ENCODE data around the gene POU6F2.
"Not testable (repeated sequence)": the region's sequence is repeated elsewhere in the genome, so short reads cannot be mapped to it uniquely, and the experiment has no call there.

Gene POU6F2

DNA sequence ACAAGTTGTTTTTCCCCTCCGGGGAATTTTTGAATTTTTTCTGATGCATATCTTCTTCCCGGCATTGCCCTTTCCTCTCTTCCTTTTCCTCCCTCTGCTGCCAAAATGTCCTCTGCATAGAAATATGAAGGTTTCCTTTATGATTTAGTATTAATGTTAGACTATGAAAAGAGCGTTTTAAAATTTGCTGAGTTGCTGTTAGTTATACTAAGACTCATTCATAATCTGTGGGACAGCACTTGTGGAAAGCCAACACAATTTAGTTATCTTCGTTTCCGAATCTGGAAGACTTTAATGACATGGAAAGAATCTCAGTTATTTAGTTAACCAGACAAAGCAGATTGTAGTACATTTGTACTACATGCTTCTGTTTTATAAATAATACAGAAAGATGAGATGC is 25.0 kb downstream of the POU6F2 start:
- no peak for ATAC-seq

DNA sequence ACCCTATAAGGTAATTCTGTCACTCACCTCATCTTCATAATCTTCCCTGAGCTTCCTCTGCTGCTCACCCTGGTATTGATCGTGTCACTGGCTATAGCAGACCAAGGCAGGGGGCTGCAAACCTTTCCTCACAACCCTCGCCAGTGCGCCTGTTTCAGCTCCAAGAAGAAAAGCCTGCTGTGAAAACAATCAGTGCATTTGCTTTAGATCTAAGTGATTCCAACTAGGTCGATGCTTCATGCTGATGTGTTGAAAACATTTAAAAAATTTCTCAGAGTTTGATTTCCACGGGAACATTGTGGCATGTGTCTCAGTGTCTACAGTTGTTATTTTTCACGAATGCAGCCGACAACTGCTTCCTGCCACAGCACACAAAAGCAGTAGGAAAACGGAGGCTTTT is 27.3 kb downstream of the POU6F2 start:
- no peak for ATAC-seq

DNA sequence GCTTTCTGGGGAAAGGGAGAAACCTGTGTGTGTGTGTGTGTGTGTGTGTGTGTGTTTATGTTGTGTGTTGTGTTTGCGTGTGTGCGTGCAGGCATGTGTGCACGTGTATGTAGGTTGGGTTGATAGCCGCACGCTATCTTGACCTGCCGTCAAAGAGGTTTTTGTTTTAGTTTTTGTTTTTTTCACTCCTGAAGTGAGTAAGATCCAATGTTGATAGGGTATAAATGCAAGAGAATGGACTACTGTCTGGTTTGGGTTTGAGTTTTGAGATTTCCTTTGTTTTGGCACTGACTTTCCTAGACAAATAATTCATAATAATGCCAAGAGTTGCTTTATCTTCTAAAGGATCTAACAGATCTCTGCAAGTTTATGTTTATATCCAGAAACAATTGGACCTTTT is 27.8 kb downstream of the POU6F2 start:
- no peak for ATAC-seq

DNA sequence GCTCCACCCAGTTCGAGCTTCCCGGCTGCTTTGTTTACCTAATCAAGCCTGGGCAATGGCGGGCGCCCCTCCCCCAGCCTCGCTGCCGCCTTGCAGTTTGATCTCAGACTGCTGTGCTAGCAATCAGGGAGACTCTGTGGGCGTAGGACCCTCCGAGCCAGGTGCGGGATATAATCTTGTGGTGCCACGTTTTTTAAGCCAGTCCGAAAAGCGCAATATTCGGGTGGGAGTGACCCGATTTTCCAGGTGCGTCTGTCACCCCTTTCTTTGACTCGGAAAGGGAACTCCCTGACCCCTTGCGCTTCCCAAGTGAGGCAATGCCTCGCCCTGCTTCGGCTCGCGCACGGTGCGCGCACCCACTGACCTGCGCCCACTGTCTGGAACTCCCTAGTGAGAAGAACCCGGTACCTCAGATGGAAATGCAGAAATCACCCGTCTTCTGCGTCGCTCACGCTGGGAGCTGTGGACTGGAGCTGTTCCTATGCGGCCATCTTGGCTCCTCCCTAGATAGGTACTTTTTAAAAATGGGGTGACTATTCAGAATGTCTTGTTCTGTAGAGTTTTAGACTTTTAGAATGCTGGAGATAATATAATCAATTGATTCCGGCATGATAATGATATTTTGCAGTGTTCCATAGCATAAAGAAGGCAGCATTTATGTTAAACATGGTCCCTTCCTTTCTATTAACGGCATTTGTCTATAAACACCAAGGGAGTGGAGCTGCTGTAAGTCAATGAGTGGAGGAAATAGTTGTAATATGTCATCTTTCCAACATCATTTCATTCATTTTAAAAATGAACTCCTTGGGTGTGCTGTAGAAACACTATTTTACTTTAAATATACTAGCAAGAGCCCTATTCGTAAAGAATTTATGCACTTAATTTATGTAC is 35.6 kb downstream of the POU6F2 start:
- ATAC-seq = not testable (repeated sequence)

DNA sequence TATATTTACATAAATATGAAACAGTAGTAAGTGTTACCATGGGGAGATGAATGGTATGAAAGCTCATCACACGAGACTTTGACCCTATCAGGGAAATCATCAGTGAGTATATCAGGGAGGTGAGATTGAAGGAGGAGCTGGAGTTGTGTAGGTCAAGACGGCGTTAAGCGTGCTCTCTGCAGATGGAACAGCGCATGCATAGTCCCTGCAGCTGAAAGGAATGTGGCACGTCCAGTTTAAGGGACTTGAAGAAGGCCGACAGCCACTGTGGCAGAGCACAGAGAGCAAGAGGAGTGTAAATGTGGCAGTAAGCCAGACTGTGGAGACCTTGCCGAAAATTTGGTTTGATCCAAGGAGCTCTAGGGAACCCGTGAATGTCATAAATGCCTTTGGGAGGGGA is 38.9 kb downstream of the POU6F2 start:
- no peak for ATAC-seq

DNA sequence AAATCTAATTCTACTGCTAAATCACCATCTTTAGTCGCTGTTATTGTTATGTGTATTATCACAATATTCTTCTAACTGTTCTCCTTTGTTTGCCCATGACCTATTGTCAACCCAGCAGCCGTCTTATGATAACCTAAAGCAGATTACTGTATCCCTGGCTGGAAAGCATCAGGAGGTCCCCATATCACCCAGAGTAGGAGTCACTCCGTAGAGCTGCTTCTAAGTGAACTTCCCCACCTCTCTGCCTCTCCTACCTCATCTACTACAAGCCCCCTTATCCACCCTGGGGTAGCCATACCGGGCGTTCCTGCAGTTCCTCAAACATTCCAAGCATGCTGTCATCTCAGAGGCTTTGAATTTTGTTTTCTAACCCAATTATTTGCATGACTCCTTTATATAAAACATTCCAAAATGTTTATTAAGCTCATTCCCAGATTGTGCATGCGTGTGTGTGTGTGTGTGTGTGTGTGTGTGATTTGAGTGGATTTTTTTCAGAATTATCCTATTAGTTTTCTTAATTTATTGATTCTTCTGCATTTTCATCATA is 39.7 kb downstream of the POU6F2 start:
- no peak for ATAC-seq

DNA sequence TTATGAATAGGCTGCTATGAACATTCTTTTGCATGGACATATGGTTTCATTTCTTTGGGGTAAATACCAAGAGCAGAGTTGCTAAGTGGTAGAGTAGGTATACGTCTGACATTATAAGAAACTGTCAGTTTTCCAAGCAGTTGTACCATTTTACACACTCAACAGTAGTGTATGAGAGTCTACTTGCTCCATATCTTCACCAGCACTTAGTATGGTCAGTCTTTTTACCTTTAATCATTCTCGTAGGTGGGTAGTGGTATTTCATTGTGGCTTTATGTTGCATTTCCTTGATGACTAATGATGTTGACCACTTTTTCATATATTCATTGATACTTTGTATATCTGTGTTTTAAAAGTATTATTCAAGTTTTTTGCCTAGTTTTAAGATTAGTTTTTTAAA is 45.1 kb downstream of the POU6F2 start:
- ATAC-seq = no peak

DNA sequence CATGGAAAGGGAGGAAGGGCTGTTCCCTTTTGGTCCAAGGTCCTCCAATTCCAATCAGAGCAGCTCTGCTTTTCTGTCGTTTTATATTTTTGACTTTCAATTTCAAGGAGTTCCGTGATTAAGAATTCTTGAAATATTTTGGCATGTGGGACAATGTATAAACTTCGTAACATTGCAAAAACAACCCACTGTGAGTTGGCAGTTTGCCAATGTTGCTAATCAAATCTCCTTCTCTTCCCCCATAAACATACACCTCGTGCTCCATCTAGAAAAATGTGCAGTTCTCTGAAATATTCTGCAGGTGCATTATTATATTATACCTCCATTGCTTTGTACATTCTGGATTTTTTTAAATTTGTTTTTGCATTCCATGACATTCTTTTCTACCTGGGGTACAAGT is 49.8 kb downstream of the POU6F2 start:
- ATAC-seq = no peak

DNA sequence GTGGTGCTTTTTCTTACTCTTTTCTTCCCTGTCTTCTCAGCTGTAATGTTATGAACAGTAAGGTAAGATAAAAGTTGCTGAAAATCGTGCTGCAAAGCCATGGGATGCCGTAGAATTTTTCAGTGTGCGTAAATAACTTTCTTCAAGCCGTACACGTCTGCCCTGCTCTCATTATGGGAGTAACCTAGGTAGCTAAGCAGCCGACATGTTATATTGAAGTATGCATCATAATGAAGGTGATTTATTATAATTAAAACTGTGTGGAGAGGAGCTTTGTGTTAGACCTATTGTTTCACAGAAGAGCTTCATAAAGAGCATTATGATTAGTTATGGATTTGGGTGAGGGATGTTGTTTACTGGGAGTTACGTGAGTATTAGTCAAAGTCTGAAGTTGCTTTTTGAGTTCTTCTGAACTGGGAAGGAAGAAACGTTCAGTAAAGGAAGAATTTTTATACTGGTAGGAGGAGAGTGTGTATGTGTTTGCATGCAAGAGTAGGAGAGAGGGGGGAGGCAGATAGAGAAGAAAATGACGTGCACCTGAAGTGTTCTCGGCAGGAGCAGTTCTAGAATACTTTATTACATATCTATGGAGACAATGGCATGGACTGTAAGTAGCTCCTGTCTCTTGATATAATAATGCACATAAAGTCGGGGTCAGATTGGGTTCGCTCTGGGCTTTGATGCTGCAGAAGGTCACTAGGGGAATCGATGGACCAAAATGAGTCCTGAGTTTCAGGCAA is 56.3 kb downstream of the POU6F2 start:
- ATAC-seq = no peak

DNA sequence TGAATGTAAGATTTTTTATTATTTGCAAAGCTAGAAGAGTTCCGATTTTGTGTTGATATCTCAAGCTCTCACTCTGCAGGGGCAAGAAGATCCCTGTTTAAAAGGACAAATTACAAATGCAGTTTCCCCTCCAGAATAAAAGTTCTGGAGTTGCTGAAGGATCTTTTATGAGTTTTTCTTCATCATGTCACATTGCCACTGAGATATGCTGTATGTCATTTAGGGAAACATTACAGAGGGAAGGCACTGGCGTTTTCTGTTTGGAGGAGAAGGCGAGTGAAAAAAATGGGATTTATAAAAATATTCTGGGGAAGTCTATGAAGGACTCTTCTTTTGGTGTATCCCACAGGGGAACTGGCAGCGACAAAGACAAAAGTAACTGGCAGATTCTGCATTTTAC is 57.4 kb downstream of the POU6F2 start:
- no peak for ATAC-seq

DNA sequence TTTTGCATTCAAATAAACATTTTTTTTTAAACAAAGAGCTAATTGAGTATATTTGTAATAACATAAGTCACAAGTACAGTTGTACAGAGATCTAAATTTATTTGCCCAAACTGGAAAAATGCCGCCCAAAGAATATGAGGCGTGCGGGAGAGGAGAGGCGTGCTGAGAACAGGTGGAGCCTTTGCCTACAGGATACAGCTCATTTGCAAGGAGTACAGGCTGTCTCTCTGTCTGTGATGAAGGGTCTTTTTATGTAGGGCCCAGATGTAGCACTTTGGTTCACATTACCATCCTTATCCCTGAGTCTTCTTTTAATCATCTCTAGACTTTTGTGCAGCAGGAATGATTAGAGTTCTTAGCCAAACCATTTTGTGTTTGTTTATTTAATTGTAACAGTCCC is 58.2 kb downstream of the POU6F2 start:
- no peak for ATAC-seq

DNA sequence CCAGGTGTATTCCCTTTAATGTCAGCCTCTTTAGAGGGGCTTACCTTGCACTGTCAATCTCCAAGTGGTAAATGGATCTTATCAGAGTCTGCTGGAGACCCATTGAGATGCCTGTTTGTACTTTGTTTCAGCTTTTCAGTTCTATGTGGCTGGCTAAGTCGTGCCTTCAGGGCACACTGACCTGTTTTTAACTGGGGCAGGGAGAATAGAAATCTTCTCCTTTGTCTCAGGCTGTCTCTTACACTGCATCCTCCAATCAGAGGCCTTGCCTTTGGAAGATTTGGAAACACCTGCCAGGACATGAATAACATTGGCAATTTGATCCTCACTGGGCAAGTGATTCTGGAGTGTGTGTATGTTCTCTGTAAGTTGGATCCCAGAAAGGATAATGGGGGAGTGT is 65.0 kb downstream of the POU6F2 start:
- ATAC-seq = no peak

DNA sequence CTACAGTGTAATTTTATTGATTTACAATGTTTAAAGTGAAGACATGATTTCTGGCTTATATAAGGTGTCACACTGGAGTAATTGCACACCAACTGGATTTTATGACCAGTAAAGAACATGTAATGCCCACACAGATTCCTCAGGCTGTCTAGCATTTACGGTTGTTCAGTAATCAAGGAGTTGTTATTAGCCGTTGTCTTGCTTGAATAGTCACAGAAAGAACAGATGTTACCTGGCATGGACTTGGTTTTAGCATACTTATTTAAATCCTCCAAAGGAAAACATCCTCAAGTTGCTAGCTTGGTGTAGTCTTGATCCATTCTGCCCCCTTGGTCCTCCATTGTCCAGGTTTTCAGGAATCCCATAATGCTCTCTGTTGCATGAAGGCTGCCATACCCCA is 65.8 kb downstream of the POU6F2 start:
- ATAC-seq = no peak

DNA sequence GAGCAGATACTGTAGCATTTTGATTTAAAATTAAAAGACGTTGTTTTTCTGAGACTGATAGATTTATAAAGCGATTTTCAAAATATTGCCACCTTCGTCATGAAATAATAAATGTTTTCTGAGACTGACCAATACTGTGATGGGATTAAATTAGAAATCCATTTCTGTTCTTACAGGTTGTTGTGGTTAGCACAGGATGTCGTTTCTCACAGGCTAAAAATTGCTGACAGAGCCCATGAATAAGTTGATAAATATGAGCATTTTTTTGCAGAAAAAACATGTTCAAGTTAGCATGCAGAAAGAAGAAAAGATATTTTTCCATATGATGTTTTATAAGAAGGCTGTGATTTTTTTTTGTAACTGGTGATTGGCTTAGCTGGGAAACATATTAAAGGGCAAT is 66.8 kb downstream of the POU6F2 start:
- ATAC-seq = no peak

DNA sequence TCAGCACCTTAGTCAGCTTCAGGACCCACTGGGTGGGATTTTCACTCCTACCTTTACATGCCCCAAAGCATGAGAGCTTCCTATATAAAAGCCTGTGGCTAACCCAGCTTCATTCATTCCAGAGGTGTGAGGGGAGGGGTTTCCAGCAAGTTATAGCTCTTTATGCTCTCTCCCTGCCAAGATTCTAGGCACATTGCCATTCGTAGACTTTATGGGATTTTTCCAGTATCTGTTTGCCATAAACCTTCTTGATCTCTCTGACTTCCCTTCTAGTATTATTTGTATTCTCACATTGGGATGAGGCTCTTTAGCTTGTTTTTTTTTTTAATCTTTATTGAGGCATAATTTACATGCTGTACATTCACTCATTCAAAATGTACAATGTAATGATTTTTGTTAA is 67.5 kb downstream of the POU6F2 start:
- no peak for ATAC-seq

DNA sequence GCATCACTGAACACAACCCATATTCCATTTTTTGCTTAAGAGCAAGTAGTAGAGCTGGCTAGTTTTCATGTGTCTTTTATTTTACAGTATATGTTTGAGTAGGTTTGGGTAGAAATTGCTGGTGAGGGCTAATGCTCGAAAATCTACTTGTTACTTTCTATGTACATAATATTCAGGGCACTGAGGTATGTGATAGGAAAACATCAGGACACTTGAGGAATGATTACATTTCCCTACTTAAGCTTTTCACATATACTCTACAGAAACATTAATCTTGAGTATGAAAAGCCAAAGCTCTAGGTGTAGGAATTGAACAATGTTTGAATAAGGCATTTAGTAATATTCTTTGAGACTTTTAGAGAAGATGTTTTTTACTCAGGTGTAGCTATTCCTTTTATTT is 73.6 kb downstream of the POU6F2 start:
- ATAC-seq = no peak

DNA sequence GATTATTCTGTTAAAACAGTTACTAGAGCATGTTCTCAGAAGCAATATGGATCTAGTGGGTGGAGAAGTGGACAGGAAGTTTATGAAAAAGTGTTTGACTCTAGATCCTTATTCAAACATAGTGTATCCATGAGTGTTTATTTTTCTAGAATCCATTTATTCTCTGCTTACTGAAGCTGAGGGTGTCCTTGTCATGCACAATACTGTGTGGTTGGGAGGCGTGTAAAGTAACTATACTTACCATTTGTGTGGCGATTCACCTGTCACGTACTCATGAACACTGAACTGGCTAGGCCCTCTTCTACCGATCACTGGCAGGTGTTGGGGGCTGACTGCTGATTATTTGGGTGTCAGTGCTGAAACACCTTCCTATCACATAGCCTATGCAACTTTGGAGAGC is 74.0 kb downstream of the POU6F2 start:
- ATAC-seq = no peak

DNA sequence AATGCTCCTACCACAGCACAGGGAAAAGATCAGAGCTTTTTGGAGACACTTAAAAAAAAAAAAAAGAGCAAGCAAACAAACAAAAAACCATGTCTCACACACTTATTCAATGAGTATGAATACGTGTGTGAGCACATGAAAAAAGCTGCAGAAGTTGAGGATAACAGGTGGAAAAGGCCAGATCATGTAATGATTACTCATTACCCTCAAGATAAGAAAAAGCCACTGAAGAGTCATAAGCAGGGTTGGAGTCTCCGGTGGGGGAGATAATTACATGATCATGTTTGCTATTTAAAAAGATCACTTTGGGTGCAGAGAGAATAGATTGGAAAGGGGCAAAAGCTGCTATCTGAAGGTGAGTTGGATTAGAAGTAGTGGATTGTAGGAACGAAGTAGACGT is 77.0 kb downstream of the POU6F2 start:
- ATAC-seq = no peak

DNA sequence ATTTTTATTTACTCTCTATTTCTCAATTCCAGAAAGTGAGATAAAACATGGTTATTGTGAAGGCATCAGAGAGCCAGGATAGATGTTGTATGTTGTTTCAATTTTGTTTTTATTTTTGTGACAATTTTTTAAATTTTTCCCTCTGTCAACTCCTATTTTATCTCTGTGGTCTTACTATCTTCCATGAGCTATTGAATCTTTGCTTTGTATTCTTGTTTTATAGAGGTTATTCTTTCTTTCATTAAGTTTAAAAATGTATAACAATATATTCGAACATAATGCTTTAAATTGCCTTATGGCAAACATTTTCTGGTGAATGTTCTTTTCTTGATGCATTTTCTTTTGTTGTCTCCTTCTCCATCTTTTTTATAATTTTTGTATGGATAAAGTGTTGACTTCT is 78.4 kb downstream of the POU6F2 start:
- ATAC-seq = no peak

DNA sequence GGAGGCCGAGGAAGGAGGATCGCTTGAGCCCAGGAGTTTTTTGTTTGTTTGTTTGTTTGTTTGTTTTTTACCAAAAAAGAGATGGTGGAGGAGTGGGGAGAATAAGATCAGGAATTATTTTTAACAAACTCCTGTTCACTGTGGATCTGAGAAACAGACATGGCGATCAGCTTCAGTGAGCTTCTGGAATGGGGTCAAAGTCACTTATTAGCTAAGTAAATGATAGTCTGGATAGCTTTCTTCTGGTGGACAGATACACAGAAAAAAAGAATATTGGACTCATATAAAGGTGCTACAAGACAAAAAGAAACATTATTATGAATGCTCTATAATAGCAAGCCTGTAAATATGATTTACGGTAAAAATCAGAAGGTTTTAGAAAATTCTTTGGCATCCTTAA is 85.1 kb downstream of the POU6F2 start:
- no peak for ATAC-seq

DNA sequence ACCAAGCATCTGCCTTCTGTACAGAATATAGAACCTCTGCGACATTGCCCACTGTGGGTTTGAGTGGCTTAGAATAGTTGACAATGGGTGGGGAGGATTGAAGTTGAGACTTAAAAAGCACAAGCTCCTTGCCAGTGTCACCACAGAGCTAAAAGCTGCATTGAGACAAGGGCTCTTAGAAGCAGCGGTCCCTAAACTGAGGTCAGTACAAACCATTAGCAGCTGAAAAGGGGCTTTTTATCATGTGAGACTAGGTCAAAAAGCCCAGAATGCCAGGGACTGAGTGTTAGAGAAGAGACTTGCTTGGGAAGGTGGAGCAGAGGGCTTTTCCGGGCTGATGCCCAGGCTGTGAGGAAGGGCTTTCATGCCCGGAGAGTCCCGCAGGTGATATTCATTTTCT is 91.3 kb downstream of the POU6F2 start:
- ATAC-seq = no peak

DNA sequence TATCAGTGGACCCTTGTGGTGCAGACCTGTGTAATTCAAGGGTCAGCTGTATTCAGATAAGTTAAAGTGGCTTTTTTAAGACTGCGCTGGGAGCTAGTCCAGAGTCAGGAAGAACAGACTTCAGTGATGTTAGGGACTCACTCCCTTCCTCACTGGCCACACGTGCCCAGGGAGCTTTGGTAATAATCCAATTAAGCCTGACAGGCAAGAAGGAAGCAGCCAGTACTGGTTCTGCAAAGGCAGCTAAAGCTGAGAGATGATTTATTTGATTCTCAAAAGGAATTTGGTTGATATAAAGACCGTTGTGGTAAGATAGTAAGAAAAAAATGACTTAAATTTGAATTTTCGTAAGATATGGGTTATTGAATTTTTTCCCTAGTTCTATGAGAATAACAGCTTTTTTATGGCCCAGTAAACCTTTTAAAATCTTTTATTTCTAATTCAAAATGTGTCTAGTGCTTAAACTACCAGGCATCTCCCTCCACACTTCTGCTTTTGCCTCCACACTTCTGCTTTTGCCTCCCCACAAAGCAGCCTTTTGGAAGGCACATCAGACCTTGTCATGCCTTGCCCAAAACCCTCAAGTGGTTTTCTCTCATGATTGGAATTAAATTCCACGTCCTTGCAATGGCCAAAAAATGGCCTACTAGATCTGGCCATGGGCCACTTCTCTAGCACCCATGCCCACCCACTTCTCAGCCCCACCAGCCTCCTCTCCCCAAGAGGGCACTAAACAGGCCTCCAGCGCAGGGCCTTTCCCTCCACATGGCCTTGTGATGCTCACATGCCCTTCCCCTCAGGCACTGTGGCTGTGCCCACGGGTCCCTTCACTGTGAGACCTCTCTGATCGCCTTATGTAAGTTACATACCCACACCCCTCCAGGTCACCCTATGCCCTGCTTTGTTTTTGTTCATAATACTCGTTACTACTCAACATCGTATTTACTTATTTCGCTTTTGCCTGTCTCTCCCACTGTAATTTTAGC is 92.5 kb downstream of the POU6F2 start:
- ATAC-seq = no peak

DNA sequence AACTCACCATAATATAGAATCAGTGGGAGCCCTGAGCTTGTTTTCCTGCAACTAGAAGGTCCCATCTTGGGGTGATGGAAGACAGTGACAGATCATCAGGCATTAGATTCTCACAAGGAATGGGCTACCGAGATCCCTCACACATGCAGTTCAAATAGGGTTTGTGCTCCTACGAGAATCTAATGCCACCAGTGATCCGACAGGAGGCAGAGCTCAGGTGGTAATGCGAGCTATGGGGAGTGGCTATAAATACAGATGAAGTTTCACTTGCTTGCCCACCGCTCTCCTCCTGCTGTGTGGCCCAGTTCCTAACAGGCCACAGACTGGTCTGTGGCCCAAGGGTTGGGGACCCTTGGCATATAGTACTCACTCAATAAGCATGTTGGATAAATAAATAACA is 93.4 kb downstream of the POU6F2 start:
- no peak for ATAC-seq

Measured in activated CD4-positive, CD25-positive, alpha-beta regulatory T cell treated with anti-CD3 and anti-CD28 coated beads, Interleukin-2, amount 50 U/mL, for 24 hours (primary cell).